Measurements from ENCODE around the gene MARCHF10. TPM values are rescaled to one million over a fixed set of nuclear protein-coding genes. Genes with fewer than 3 reads are reported as not detected.
"Not testable (repeated sequence)": the region's sequence is repeated elsewhere in the genome, so short reads cannot be mapped to it uniquely, and the experiment has no call there.

MARCHF10 gene
- total RNA-seq, 2 donors from 2014 or later: not detected

DNA sequence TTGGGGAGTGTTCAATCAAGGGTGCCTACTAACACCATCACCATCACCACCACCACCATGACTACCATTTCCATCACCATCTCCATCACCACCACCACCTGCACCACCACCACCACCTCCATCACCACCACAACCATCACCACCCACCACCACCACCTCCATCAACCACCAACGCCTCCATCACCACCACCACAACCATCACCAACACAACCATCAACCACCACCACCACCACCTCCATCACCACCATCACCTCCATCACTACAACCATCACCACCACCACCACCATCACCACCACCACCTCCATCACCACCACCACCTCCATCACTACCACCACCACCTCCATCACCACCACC, 15.7 kb downstream of the MARCHF10 start:
- TF ChIP-seq, protein P1, sequence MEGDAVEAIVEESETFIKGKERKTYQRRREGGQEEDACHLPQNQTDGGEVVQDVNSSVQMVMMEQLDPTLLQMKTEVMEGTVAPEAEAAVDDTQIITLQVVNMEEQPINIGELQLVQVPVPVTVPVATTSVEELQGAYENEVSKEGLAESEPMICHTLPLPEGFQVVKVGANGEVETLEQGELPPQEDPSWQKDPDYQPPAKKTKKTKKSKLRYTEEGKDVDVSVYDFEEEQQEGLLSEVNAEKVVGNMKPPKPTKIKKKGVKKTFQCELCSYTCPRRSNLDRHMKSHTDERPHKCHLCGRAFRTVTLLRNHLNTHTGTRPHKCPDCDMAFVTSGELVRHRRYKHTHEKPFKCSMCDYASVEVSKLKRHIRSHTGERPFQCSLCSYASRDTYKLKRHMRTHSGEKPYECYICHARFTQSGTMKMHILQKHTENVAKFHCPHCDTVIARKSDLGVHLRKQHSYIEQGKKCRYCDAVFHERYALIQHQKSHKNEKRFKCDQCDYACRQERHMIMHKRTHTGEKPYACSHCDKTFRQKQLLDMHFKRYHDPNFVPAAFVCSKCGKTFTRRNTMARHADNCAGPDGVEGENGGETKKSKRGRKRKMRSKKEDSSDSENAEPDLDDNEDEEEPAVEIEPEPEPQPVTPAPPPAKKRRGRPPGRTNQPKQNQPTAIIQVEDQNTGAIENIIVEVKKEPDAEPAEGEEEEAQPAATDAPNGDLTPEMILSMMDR (IDR thresholded peaks at IDR 0.05): no peak
- Histone ChIP-seq H3K36me3 (no peaks in the 10 kb centered on the region), H3K4me3 (no peak overlapping the region), H3K4me1 (no peaks in the 10 kb centered on the region), H3K9me3 (no peaks in the 10 kb centered on the region), H3K27ac (no peak overlapping the region), H3K27me3 (no peaks in the 10 kb centered on the region)
- no peak for DNase-seq (ENCODE audit: low spot score)

DNA sequence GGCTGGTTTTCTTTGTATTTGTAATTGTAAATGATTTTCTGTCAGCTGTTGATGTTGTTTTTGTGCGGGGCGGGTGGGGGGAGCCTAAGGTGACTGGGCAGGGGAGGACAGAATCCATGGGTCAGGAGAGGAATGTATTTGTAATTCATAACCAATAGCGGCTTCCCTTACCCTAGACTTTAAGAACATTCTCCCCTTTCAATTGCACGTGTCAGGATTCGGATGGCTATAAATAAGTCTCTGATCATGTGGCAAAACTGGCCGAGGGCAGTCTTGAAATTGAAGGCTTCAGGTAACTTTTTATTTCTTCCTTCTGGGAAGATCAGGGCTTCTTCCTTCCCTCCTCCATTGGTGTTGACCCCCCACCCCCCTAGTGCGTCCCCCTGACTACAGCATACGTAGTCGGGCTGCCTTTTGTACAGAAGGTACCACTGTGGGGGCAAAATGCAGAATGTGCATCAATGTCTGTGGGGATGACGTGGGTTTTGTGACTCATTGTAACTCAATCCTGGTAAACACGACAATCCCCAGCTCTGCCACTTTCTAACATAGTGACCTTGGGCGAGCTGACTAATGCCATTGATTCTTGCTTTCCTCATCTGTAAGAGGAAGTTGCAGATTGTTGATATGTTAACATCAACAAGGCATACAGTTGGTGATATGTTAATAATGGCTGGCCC, 16.2 kb downstream of the MARCHF10 start:
- H3K4me3 ChIP-seq: no peak overlapping the region
- TF ChIP-seq, protein P1 (IDR thresholded peaks at IDR 0.05): no peak
- H3K27me3 ChIP-seq: no peaks in the 10 kb centered on the region
- H3K36me3 ChIP-seq: no peaks in the 10 kb centered on the region
- H3K27ac ChIP-seq: no peak overlapping the region
- DNase-seq (ENCODE audit: low spot score): no peak
- no peaks in the 10 kb centered on the region for H3K9me3 ChIP-seq
- no peaks in the 10 kb centered on the region for H3K4me1 ChIP-seq

DNA sequence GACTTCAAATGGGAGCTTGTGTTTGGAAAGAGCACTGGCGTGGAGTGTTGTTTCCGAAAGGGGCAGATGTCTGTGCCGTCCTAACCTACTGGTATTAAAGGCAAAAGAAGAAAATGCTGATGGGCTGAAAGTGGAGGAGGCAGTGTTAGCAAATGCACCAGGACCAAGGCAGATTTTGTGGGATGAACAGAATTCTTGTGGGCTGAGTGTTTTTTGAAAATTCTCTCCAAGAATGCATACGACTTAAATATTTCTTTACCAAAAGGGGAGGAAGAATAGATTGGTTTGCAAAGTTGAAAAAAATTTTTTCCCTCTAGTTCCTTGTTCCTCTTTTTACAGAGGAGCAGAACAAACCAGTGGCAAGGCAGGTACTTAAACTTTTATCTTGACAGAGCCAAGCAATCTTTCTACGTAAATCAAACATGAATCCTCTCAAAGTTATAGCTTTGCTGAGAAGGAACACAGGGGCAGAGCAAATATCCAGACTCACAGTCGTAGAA, 16.8 kb downstream of the MARCHF10 start:
- DNase-seq (ENCODE audit: low spot score): no peak
- no peak overlapping the region for H3K27ac ChIP-seq
- H3K4me3 ChIP-seq: no peak overlapping the region

DNA sequence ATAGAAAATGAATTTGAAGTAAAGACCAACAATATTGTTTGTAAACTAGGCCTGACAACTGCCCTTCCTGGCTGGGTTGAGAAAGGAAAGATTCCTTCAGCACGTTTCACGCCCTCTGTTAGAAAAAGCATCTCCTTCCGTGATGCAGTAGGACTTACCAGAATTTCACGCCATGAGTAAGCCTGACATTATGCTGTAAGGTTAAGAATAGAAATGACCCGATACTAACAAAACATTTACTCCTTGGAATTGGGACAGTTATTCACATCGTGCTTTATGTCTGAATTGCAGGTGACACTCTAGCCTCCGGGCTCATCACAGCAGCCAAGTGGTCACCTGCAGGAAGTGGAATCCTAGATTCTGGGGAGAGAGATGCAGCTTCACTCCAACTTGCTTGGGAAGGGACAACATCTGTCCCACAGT, 17.5 kb downstream of the MARCHF10 start:
- Histone ChIP-seq H3K4me3 (no peak overlapping the region), H3K9me3 (no peaks in the 10 kb centered on the region), H3K36me3 (no peaks in the 10 kb centered on the region), H3K4me1 (no peaks in the 10 kb centered on the region), H3K27me3 (no peaks in the 10 kb centered on the region), H3K27ac (no peak overlapping the region)
- TF ChIP-seq, protein P1 (IDR thresholded peaks at IDR 0.05): no peak
- no peak for DNase-seq (ENCODE audit: low spot score)

More for the DNA sequence above, 16.8 kb downstream of the MARCHF10 start:
- TF ChIP-seq, protein P1 (IDR thresholded peaks at IDR 0.05): no peak
- Histone ChIP-seq H3K27me3 (no peaks in the 10 kb centered on the region), H3K36me3 (no peaks in the 10 kb centered on the region), H3K4me1 (no peaks in the 10 kb centered on the region), H3K9me3 (no peaks in the 10 kb centered on the region)

DNA sequence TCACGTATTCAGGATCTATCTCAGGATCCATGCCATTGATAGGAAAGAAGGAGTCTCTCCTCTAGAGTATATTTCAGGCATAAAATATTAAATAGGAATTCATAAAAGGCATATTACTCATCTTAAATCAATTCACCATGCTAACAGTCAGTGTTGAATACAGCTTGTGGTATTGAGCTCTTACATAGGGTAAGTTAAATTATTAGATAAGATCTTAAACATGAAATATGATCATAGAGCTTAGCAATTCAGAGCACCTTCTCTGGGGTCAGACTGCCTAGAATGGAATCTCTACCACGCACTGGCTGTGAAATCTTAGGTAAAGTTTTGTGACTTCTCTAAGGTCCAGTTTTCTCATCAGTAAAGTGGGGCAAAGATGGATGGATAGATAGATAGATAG, 20.7 kb downstream of the MARCHF10 start:
- H3K4me1 ChIP-seq: no peaks in the 10 kb centered on the region
- H3K9me3 ChIP-seq: peaks cover 0 to 7% of the 10 kb centered on the region in 2 donors
- no peaks in the 10 kb centered on the region for H3K36me3 ChIP-seq
- H3K27ac ChIP-seq: no peak overlapping the region
- TF ChIP-seq, protein P1 (IDR thresholded peaks at IDR 0.05): no peak
- DNase-seq (ENCODE audit: low spot score): no peak
- no peaks in the 10 kb centered on the region for H3K27me3 ChIP-seq
- H3K4me3 ChIP-seq: no peak overlapping the region

DNA sequence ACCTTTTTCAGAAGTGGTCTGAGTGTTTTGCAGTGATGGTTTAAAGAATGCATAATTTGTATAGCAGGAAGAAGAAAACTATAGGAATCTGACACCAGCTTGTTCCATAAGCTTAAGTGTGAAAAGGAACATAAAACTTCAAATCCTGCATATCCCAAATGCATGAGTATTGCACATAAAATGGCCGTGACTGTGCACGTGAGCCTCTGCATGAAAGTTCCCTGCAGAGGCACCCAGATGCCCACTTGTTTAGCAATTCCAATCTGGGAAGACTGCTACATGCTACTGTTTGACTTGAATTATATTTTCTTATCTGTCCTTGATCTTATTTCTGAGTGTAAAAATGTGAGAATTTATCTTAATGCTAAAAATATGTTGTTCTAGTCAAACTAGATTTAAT, 21.5 kb downstream of the MARCHF10 start:
- Histone ChIP-seq H3K36me3 (no peaks in the 10 kb centered on the region), H3K27me3 (no peaks in the 10 kb centered on the region), H3K4me3 (no peak overlapping the region), H3K27ac (no peak overlapping the region), H3K9me3 (peaks cover 0 to 7% of the 10 kb centered on the region in 2 donors), H3K4me1 (no peaks in the 10 kb centered on the region)
- TF ChIP-seq, protein P1 (IDR thresholded peaks at IDR 0.05): no peak
- DNase-seq (ENCODE audit: low spot score): no peak

DNA sequence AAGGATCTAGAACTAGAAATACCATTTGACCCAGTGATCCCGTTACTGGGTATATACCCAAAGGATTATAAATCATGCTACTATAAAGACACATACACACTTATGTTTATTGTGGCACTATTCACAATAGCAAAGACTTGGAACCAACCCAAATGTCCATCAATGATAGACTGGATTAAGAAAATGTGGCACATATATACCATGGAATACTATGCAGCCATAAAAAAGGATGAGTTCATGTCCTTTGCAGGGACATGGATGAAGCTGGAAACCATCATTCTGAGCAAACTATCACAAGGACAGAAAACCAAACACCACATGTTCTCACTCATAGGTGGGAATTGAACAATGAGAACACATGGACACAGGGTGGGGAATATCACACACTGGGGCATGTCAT, 22.1 kb downstream of the MARCHF10 start:
- H3K36me3 ChIP-seq, H3K4me1 ChIP-seq, H3K27ac ChIP-seq: not testable (repeated sequence)

More for the DNA sequence above, 22.1 kb downstream of the MARCHF10 start:
- DNase-seq (ENCODE audit: low spot score); H3K27me3 ChIP-seq; H3K4me3 ChIP-seq; H3K9me3 ChIP-seq: not testable (repeated sequence)

All from right atrium auricular region (tissue), 2 donors.